K562 (cell line): ENCODE measurements around the gene C20orf96. TPM values are rescaled to one million over a fixed set of nuclear protein-coding genes. Genes with fewer than 3 reads are reported as not detected.

Source experiments
- ARID3B ChIP-seq: fragments of 250-450 bp; sonication (Bioruptor Pico); IDR thresholded peaks from 2 replicates; pipeline ENCODE4 v1.4.0; 2020; ENCODE audit warnings: borderline replicate concordance
- E2F6 ChIP-seq, 2 experiments: IDR thresholded peaks; 2 replicates each; pipeline ENCODE4 v1.6.1; 2011; ENCODE audit warnings: borderline replicate concordance in 1 of 2, control low read depth in 1 of 2, low read depth in 1 of 2, low read length in 1 of 2, mild to moderate bottlenecking in 1 of 2, mixed read lengths in 1 of 2, moderate library complexity in 1 of 2; ENCODE audit not compliant: insufficient read depth in 1 of 2, insufficient read length in 1 of 2, poor library complexity in 1 of 2, severe bottlenecking in 1 of 2; ENCODE audit errors: extremely low read depth in 1 of 2
- EHMT2 ChIP-seq: fragments of 450-650 bp; IDR thresholded peaks from 2 replicates; pipeline ENCODE4 v1.6.1; 2018; ENCODE audit warnings: antibody characterized with exemption
- FOXM1 ChIP-seq, 2 experiments: fragments of 450-650 bp in 1 of 2; sonication (generic) in 1 of 2; formaldehyde crosslinking in 1 of 2; IDR thresholded peaks; 2 replicates each; pipeline versions ENCODE4 v1.6.1 to v1.9.0; 2017 to 2022; ENCODE audit warnings: low read depth in 2 of 2, mild to moderate bottlenecking in 2 of 2, missing genetic modification reagents in 1 of 2, moderate library complexity in 1 of 2
- STAG1 ChIP-seq: sonication (generic); formaldehyde crosslinking; IDR thresholded peaks from 2 replicates; pipeline ENCODE4 v1.5.0; 2020; ENCODE audit warnings: missing genetic modification reagents, borderline replicate concordance
- TEAD4 ChIP-seq, 2 experiments: sonication (generic) in 1 of 2; formaldehyde crosslinking in 1 of 2; IDR thresholded peaks; 2 replicates each; pipeline versions ENCODE4 v1.6.1 to v1.8.0; 2012 to 2022; ENCODE audit warnings: borderline replicate concordance in 1 of 2, inconsistent platforms in 1 of 2, low read length in 1 of 2, mild to moderate bottlenecking in 1 of 2, missing genetic modification reagents in 1 of 2
- TFE3 ChIP-seq: fragments of 450-650 bp; formaldehyde crosslinking; IDR thresholded peaks from 2 replicates; pipeline ENCODE4 v1.4.0; 2020; ENCODE audit warnings: mild to moderate bottlenecking, mixed read lengths
- ZNF197 ChIP-seq: fragments of 200-800 bp; sonication (Bioruptor generic); IDR thresholded peaks from 2 replicates; pipeline ENCODE4 v1.6.1; 2016; ENCODE audit warnings: low read depth, missing genetic modification characterization, missing compliant biosample characterization
- ZNF584 ChIP-seq: fragments of 200-800 bp; sonication (Bioruptor generic); IDR thresholded peaks from 2 replicates; pipeline ENCODE4 v1.6.1; 2016; ENCODE audit warnings: low read depth, mild to moderate bottlenecking, missing genetic modification characterization, missing compliant biosample characterization
- ZSCAN29 ChIP-seq: fragments of 450-650 bp; IDR thresholded peaks from 2 replicates; pipeline ENCODE4 v1.6.1; 2017
- polyA plus RNA-seq, 8 experiments: library from polyadenylated mRNA; depleted of rRNA in 4 of 8; stranded (reverse) in 5 of 8; unstranded in 3 of 8; fragments of >200 nt; fragmentation: Nextera tagmentation in 2 of 8; fragmentation: Illumina TruSeq in 1 of 8; extraction: Ambion mirVana in 2 of 8; extraction: Trizol in 1 of 8; gene quantifications; 2 replicates each; pipeline versions ENCODE4 v1.2.1 to v1.2.3, GENCODE V29; 2011 to 2014; ENCODE audit warnings: inconsistent platforms in 1 of 8, missing spikeins in 1 of 8
- total RNA-seq, 7 experiments: library from RNA; depleted of rRNA in 6 of 7; stranded (reverse); fragments of >200 nt in 6 of 7; fragmentation: Illumina TruSeq in 2 of 7; extraction: Trizol in 2 of 7; gene quantifications; 2 replicates each; pipeline versions ENCODE4 v1.2.1 to v1.2.3, GENCODE V29; 2011 to 2021; ENCODE audit warnings: low replicate concordance in 1 of 7
- TF ChIP-seq, protein P1 (sequence below): sonication (generic); formaldehyde crosslinking; IDR thresholded peaks from 2 replicates; pipeline ENCODE4 v1.9.0; 2022; ENCODE audit warnings: mild to moderate bottlenecking, missing genetic modification reagents
- TF ChIP-seq, protein P2 (sequence below): sonication (generic); formaldehyde crosslinking; IDR thresholded peaks from 2 replicates; pipeline ENCODE4 v1.5.0; 2020; ENCODE audit warnings: missing genetic modification reagents
- TF ChIP-seq, protein P3 (sequence below): sonication (generic); formaldehyde crosslinking; IDR thresholded peaks from 2 replicates; pipeline ENCODE4 v1.8.0; 2022; ENCODE audit warnings: mild to moderate bottlenecking, missing genetic modification reagents, borderline replicate concordance
- TF ChIP-seq, protein P4 (sequence below): conservative IDR thresholded peaks from 2 replicates; pipeline ENCODE4 v1.6.1; 2011; ENCODE audit warnings: low read depth, mild to moderate bottlenecking, low read length; ENCODE audit not compliant: control insufficient read depth

Gene C20orf96
- total and polyA plus RNA-seq, 9 of the 15 experiments (the other 6 are each of a cell fraction or from before 2014, with no cell fraction given) = 1.7 to 11.7 (median 4.2) TPM

DNA sequence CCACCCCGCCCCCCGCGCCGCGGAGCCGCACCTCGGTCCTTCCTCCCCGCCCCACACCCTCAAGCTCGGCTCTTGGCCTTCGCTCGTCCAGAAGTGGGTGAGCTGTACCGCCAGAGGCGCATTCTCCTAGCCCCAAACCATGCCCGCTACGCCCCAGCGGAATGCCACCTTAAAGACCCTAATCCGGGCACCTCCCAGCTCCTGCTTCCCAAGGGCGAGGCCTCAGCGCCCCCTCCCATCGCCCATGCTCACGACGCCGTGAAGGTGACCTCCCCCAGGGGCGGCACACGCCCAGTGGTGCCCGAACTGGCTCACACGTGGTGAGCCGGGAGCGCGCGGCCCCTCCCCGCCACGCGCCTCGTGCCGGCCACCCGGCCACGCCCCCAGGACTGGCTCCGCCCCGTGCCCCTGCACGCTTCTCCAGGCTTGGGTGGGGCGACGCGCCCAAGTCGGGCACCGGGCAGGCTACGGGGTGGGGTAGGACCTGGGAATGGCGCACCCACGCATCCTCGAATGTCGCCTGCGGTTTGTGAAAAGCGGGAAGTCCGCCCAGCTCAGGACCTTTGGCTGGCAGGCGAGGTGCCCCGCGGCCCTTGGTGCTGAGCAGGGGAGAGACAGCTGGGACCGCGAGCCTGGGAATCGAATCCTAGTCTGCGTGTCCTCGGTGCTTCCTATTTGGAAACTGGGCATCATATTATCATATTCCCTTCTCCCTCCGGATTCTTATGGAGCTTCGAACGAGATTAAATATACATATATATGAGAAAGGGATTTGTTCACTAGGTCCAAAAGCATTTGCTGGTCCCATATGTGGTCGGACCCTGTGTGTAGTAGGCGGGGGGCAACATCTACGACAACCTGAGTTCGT, 33.9 kb upstream of the C20orf96 start (continued):
- TF ChIP-seq FOXM1 (IDR thresholded peaks at IDR 0.05; ENCODE audit: low read depth) = no peak
- peak; percentile 23; the same call in 1 of the 2 replicates for TF ChIP-seq FOXM1 (CRISPR knock-in tag; IDR thresholded peaks at IDR 0.05; ENCODE audit: low read depth)
- no peak for TF ChIP-seq TEAD4 (IDR thresholded peaks at IDR 0.05; ENCODE audit: low read length)
- peak; percentile 97 for TF ChIP-seq TEAD4 (CRISPR knock-in tag; IDR thresholded peaks at IDR 0.05; ENCODE audit: borderline replicate concordance)
- peak; percentile 87 to 94 for TF ChIP-seq E2F6 (IDR thresholded peaks at IDR 0.05; ENCODE audit: borderline replicate concordance in 1 of 2, extremely low read depth in 1 of 2, insufficient read depth in 1 of 2, insufficient read length in 1 of 2, low read depth in 1 of 2, low read length in 1 of 2, poor library complexity in 1 of 2, severe bottlenecking in 1 of 2)
- TF ChIP-seq, protein P1, sequence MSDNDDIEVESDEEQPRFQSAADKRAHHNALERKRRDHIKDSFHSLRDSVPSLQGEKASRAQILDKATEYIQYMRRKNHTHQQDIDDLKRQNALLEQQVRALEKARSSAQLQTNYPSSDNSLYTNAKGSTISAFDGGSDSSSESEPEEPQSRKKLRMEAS (CRISPR knock-in tag) = peak; percentile 100
- TF ChIP-seq ZNF584 (CRISPR knock-in tag) = no peak
- no peak for TF ChIP-seq EHMT2
- no peak for TF ChIP-seq ARID3B (CRISPR knock-in tag)
- TF ChIP-seq, protein P2, sequence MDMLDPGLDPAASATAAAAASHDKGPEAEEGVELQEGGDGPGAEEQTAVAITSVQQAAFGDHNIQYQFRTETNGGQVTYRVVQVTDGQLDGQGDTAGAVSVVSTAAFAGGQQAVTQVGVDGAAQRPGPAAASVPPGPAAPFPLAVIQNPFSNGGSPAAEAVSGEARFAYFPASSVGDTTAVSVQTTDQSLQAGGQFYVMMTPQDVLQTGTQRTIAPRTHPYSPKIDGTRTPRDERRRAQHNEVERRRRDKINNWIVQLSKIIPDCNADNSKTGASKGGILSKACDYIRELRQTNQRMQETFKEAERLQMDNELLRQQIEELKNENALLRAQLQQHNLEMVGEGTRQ (CRISPR knock-in tag) = peak; percentile 48; the same call in 1 of the 2 replicates
- no peak for TF ChIP-seq TFE3
- TF ChIP-seq, protein P3, sequence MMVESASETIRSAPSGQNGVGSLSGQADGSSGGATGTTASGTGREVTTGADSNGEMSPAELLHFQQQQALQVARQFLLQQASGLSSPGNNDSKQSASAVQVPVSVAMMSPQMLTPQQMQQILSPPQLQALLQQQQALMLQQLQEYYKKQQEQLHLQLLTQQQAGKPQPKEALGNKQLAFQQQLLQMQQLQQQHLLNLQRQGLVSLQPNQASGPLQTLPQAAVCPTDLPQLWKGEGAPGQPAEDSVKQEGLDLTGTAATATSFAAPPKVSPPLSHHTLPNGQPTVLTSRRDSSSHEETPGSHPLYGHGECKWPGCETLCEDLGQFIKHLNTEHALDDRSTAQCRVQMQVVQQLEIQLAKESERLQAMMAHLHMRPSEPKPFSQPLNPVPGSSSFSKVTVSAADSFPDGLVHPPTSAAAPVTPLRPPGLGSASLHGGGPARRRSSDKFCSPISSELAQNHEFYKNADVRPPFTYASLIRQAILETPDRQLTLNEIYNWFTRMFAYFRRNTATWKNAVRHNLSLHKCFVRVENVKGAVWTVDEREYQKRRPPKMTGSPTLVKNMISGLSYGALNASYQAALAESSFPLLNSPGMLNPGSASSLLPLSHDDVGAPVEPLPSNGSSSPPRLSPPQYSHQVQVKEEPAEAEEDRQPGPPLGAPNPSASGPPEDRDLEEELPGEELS (CRISPR knock-in tag) = peak; percentile 99
- peak; percentile 15; the same call in 1 of the 2 replicates for TF ChIP-seq STAG1 (CRISPR knock-in tag)
- TF ChIP-seq ZSCAN29 = peak; percentile 25; the same call in 1 of the 2 replicates
- TF ChIP-seq, protein P4, sequence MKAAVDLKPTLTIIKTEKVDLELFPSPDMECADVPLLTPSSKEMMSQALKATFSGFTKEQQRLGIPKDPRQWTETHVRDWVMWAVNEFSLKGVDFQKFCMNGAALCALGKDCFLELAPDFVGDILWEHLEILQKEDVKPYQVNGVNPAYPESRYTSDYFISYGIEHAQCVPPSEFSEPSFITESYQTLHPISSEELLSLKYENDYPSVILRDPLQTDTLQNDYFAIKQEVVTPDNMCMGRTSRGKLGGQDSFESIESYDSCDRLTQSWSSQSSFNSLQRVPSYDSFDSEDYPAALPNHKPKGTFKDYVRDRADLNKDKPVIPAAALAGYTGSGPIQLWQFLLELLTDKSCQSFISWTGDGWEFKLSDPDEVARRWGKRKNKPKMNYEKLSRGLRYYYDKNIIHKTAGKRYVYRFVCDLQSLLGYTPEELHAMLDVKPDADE = 0 out of 2 replicates have a peak, but pooled peaks have one; percentile 31
- no peak for TF ChIP-seq ZNF197 (CRISPR knock-in tag)
